ENCODE data around the gene TCHHL1. TPM values are rescaled to one million over a fixed set of nuclear protein-coding genes. Genes with fewer than 3 reads are reported as not detected.

The TCHHL1 gene
- total RNA-seq, 1 experiment from 2014 or later = not detected

DNA sequence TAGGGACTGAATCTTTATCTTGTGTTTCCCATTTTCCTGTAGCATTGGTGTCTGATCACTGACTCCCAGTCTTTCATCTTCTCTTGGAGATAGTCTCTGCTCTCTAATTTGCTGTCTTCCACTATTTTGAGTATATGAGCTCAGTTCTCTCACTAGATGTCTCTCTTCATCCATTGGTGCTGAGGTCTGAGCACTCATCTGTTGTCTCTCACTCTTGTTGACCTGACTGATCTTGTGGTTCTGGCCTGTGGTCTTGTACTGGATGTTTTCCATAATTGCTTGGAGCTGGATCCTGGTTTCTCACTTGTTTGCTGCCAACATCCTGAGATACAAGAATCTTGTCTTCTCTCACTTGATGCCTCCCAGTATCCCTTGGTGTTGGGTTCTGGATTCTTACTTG lies 26.9 kb downstream of the TCHHL1 start:
- no peak overlapping the region for H3K9ac ChIP-seq (ENCODE audit: low read length)
- H3K4me2 ChIP-seq (ENCODE audit: low read length) = no peak overlapping the region
- H2AFZ ChIP-seq (ENCODE audit: low read depth, low read length, poor library complexity, severe bottlenecking) = no peak overlapping the region
- no TSS peak for BruUV-seq (replicated peaks)
- H3K4me1 ChIP-seq (ENCODE audit: control insufficient read depth in 1 of 2, insufficient read depth in 2 of 2, low read length in 2 of 2) = no peaks in the 10 kb centered on the region
- no peaks in the 10 kb centered on the region for H3K9me2 ChIP-seq (ENCODE audit: insufficient read depth)
- no peak overlapping the region for H3K4me3 ChIP-seq (replicated peaks in 1 of 2; ENCODE audit: low read depth in 1 of 2, low read length in 2 of 2)
- no peaks in the 10 kb centered on the region for H4K20me1 ChIP-seq (ENCODE audit: insufficient read depth)
- peaks cover 45% of the 10 kb centered on the region for H3K27me3 ChIP-seq (ENCODE audit: insufficient read depth, low read length)
- H3K27ac ChIP-seq (ENCODE audit: low read depth, low read length) = no peak overlapping the region
- RAD21 ChIA-PET (ENCODE audit: low non-redundant PET in 1 of 2, low total read pairs in 2 of 2, uncharacterized antibody in 2 of 2, unreplicated experiment in 2 of 2) = no interaction called here
- POLR2A ChIA-PET = no interaction called here
- ATAC-seq (no peak), DNase-seq (ENCODE audit: low read depth, low spot score) (no peak)
- H3K9me3 ChIP-seq (ENCODE audit: control insufficient read depth in 1 of 2, insufficient read depth in 1 of 2, low read depth in 1 of 2, low read length in 2 of 2) = no peaks in the 10 kb centered on the region; a peak in 1 of 4 replicates
- intact Hi-C loops (cut with micrococcal nuclease) = no loop called here
- no peak for TF ChIP-seq SIN3A (IDR thresholded peaks at IDR 0.05; ENCODE audit: low read depth)
- TF ChIP-seq, protein P1, sequence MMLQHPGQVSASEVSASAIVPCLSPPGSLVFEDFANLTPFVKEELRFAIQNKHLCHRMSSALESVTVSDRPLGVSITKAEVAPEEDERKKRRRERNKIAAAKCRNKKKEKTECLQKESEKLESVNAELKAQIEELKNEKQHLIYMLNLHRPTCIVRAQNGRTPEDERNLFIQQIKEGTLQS (IDR thresholded peaks at IDR 0.05) = no peak
- no peak for TF ChIP-seq RAD21 (IDR thresholded peaks at IDR 0.05; ENCODE audit: low read depth)
- TF ChIP-seq EZH2phosphoT487 (IDR thresholded peaks at IDR 0.05; ENCODE audit: borderline replicate concordance) = no peak
- TF ChIP-seq, protein P2, sequence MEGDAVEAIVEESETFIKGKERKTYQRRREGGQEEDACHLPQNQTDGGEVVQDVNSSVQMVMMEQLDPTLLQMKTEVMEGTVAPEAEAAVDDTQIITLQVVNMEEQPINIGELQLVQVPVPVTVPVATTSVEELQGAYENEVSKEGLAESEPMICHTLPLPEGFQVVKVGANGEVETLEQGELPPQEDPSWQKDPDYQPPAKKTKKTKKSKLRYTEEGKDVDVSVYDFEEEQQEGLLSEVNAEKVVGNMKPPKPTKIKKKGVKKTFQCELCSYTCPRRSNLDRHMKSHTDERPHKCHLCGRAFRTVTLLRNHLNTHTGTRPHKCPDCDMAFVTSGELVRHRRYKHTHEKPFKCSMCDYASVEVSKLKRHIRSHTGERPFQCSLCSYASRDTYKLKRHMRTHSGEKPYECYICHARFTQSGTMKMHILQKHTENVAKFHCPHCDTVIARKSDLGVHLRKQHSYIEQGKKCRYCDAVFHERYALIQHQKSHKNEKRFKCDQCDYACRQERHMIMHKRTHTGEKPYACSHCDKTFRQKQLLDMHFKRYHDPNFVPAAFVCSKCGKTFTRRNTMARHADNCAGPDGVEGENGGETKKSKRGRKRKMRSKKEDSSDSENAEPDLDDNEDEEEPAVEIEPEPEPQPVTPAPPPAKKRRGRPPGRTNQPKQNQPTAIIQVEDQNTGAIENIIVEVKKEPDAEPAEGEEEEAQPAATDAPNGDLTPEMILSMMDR (IDR thresholded peaks at IDR 0.05 in 2 of 3, conservative IDR thresholded peaks at IDR 0.05 in 1 of 3; ENCODE audit: borderline replicate concordance in 1 of 3, insufficient read depth in 1 of 3, low read depth in 2 of 3, low read length in 2 of 3) = no peak
- TF ChIP-seq SRF (IDR thresholded peaks at IDR 0.05; ENCODE audit: low read depth) = no peak
- no peak for TF ChIP-seq YY1 (IDR thresholded peaks at IDR 0.05; ENCODE audit: extremely low read depth, insufficient replicate concordance, low read depth, low read length)
- TF ChIP-seq EZH2 (IDR thresholded peaks at IDR 0.05) = no peak
- TF ChIP-seq ELF1 (IDR thresholded peaks at IDR 0.05; ENCODE audit: borderline replicate concordance, low read depth) = no peak
- TF ChIP-seq POLR2A (IDR thresholded peaks at IDR 0.05; ENCODE audit: borderline replicate concordance, extremely low read depth, insufficient read depth, insufficient read length) = no peak
- TF ChIP-seq, protein P3, sequence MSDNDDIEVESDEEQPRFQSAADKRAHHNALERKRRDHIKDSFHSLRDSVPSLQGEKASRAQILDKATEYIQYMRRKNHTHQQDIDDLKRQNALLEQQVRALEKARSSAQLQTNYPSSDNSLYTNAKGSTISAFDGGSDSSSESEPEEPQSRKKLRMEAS (IDR thresholded peaks at IDR 0.05) = no peak
- no peak for TF ChIP-seq FOSL1 (IDR thresholded peaks at IDR 0.05; ENCODE audit: low read depth)
- TF ChIP-seq JUND (IDR thresholded peaks at IDR 0.05) = no peak
- TF ChIP-seq EGR1 (IDR thresholded peaks at IDR 0.05; ENCODE audit: low read depth) = no peak
- TF ChIP-seq, protein P4, sequence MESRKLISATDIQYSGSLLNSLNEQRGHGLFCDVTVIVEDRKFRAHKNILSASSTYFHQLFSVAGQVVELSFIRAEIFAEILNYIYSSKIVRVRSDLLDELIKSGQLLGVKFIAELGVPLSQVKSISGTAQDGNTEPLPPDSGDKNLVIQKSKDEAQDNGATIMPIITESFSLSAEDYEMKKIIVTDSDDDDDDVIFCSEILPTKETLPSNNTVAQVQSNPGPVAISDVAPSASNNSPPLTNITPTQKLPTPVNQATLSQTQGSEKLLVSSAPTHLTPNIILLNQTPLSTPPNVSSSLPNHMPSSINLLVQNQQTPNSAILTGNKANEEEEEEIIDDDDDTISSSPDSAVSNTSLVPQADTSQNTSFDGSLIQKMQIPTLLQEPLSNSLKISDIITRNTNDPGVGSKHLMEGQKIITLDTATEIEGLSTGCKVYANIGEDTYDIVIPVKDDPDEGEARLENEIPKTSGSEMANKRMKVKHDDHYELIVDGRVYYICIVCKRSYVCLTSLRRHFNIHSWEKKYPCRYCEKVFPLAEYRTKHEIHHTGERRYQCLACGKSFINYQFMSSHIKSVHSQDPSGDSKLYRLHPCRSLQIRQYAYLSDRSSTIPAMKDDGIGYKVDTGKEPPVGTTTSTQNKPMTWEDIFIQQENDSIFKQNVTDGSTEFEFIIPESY (IDR thresholded peaks at IDR 0.05; ENCODE audit: extremely low read depth, insufficient replicate concordance, low read length) = no peak
- TF ChIP-seq ZFX (IDR thresholded peaks at IDR 0.05) = no peak
- no peak for TF ChIP-seq TCF7L2 (IDR thresholded peaks at IDR 0.05; ENCODE audit: borderline replicate concordance, extremely low read depth, insufficient read depth, insufficient read length)
- no peak for TF ChIP-seq SP1 (IDR thresholded peaks at IDR 0.05; ENCODE audit: low read depth)
- TF ChIP-seq CBX3 (IDR thresholded peaks at IDR 0.05; ENCODE audit: low read depth) = no peak
- H3K36me3 ChIP-seq (ENCODE audit: control insufficient read depth in 1 of 2, insufficient read depth in 2 of 2, low read length in 2 of 2) = no peaks in the 10 kb centered on the region
- CTCF ChIA-PET = no interaction called here
- no peaks in the 10 kb centered on the region for H3K79me2 ChIP-seq (ENCODE audit: insufficient read depth, low read length)

Measured in HCT116 (cell line).